MM.1S (cell line): ENCODE data around the gene RGS7.

ENCODE experiments used
- DNase-seq: peaks from one replicate; pipeline ENCODE4 v3.0.0-alpha.2; 2015
- H2AFZ ChIP-seq: fragments of 300-600 bp; sonication (generic); 2 replicates; pipeline ENCODE4 v1.6.0; 2016; ENCODE audit warnings: antibody characterized with exemption, low read length
- H3F3A ChIP-seq: fragments of 300-600 bp; sonication (generic); 2 replicates; pipeline ENCODE4 v1.6.1; 2016; ENCODE audit warnings: mild to moderate bottlenecking, antibody characterized with exemption, low read length, moderate library complexity, mixed read lengths; ENCODE audit not compliant: insufficient read depth
- H3K27ac ChIP-seq: fragments of 300-600 bp; sonication (generic); 2 replicates; pipeline ENCODE4 v1.5.1; 2016; ENCODE audit warnings: mild to moderate bottlenecking, low read length
- H3K27me3 ChIP-seq: fragments of 300-600 bp; sonication (generic); replicated peaks from 2 replicates; pipeline ENCODE4 v1.6.0; 2016; ENCODE audit warnings: low read length; ENCODE audit not compliant: insufficient read depth
- H3K36me3 ChIP-seq: fragments of 300-600 bp; sonication (generic); replicated peaks from 2 replicates; pipeline ENCODE4 v1.6.1; 2016; ENCODE audit warnings: mild to moderate bottlenecking, low read length, mixed read lengths; ENCODE audit not compliant: insufficient read depth
- H3K4me1 ChIP-seq: fragments of 300-600 bp; sonication (generic); 2 replicates; pipeline ENCODE4 v1.6.1; 2016; ENCODE audit warnings: low read length, mixed read lengths
- H3K4me2 ChIP-seq: fragments of 300-600 bp; sonication (generic); 2 replicates; pipeline ENCODE4 v1.6.0; 2016; ENCODE audit warnings: low read depth, low read length
- H3K4me3 ChIP-seq: fragments of 300-600 bp; sonication (generic); 2 replicates; pipeline ENCODE4 v1.5.1; 2016; ENCODE audit warnings: low read length, mixed read lengths
- H3K79me2 ChIP-seq: fragments of 300-600 bp; sonication (generic); 2 replicates; pipeline ENCODE4 v1.6.1; 2016; ENCODE audit warnings: mixed run types, low read length, mixed read lengths
- H3K9ac ChIP-seq: fragments of 300-600 bp; sonication (generic); 2 replicates; pipeline ENCODE4 v1.6.1; 2016; ENCODE audit warnings: low read length, mixed read lengths
- H3K9me2 ChIP-seq: fragments of 300-600 bp; sonication (generic); replicated peaks from 2 replicates; pipeline ENCODE4 v1.6.1; 2016; ENCODE audit warnings: mild to moderate bottlenecking, low read length, mixed read lengths; ENCODE audit not compliant: insufficient read depth
- H3K9me3 ChIP-seq: fragments of 300-600 bp; sonication (generic); replicated peaks from 2 replicates; pipeline ENCODE4 v1.6.1; 2016; ENCODE audit warnings: mild to moderate bottlenecking, low read length, mixed read lengths; ENCODE audit not compliant: insufficient read depth
- H4K20me1 ChIP-seq: fragments of 300-600 bp; sonication (generic); 2 replicates; pipeline ENCODE4 v1.6.1; 2016; ENCODE audit warnings: mild to moderate bottlenecking, low read length, moderate library complexity, mixed read lengths; ENCODE audit not compliant: insufficient read depth
- EZH2 ChIP-seq: fragments of 300-600 bp; sonication (generic); optimal IDR thresholded peaks from 2 replicates; pipeline ENCODE3; 2017; ENCODE audit warnings: low read depth, mild to moderate bottlenecking, antibody characterized with exemption, low read length, mixed read lengths
- EZH2phosphoT487 ChIP-seq: fragments of 300-600 bp; sonication (generic); IDR thresholded peaks from 2 replicates; pipeline ENCODE4 v1.6.1; 2018; ENCODE audit warnings: antibody characterized with exemption, low read length
- TF ChIP-seq, protein P1 (sequence below): fragments of 300-600 bp; sonication (generic); IDR thresholded peaks from 2 replicates; pipeline ENCODE4 v1.5.1; 2016; ENCODE audit warnings: antibody characterized with exemption, low read length, mixed read lengths

RGS7 gene

DNA sequence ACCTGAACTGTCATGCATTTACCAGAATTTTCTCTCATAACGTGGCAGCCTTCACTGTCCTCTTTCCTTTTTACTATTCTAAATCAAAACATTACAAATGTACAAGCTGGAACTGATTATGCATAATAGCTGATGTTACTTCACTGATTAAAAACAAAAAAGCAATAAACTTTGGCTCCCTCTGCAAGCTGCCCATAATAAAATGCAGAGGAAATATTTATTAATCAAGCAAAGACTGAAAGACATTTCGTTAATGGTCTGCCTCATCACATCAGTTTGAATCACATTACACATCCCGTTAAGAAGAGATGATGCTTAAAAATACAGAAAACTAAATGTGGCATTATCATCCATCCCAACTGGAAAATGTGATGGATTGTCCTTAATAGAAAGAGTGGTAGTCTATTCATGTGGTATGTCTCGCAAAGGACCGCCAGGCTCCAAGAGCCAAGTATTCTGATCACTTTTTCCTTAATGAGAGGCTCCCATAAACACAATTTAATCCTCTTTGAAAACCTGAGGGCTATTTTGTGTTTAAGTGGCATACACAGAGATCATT is 225.3 kb downstream of the RGS7 start:
- no peaks in the 10 kb centered on the region for H3K27me3 ChIP-seq
- no peak for DNase-seq
- no peaks in the 10 kb centered on the region for H3K9me2 ChIP-seq
- TF ChIP-seq EZH2phosphoT487, result no peak
- TF ChIP-seq EZH2, result no peak
- TF ChIP-seq, protein P1, sequence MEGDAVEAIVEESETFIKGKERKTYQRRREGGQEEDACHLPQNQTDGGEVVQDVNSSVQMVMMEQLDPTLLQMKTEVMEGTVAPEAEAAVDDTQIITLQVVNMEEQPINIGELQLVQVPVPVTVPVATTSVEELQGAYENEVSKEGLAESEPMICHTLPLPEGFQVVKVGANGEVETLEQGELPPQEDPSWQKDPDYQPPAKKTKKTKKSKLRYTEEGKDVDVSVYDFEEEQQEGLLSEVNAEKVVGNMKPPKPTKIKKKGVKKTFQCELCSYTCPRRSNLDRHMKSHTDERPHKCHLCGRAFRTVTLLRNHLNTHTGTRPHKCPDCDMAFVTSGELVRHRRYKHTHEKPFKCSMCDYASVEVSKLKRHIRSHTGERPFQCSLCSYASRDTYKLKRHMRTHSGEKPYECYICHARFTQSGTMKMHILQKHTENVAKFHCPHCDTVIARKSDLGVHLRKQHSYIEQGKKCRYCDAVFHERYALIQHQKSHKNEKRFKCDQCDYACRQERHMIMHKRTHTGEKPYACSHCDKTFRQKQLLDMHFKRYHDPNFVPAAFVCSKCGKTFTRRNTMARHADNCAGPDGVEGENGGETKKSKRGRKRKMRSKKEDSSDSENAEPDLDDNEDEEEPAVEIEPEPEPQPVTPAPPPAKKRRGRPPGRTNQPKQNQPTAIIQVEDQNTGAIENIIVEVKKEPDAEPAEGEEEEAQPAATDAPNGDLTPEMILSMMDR, result no peak
- H3F3A ChIP-seq, result no peaks in the 10 kb centered on the region
- no peak overlapping the region for H3K9ac ChIP-seq
- no peaks in the 10 kb centered on the region for H3K4me1 ChIP-seq
- no peak overlapping the region for H3K27ac ChIP-seq
- no peak overlapping the region for H3K4me3 ChIP-seq
- H4K20me1 ChIP-seq, result no peaks in the 10 kb centered on the region
- H3K79me2 ChIP-seq, result no peaks in the 10 kb centered on the region
- H3K9me3 ChIP-seq, result no peaks in the 10 kb centered on the region
- no peaks in the 10 kb centered on the region for H3K36me3 ChIP-seq
- H3K4me2 ChIP-seq, result no peak overlapping the region
- no peak overlapping the region for H2AFZ ChIP-seq

DNA sequence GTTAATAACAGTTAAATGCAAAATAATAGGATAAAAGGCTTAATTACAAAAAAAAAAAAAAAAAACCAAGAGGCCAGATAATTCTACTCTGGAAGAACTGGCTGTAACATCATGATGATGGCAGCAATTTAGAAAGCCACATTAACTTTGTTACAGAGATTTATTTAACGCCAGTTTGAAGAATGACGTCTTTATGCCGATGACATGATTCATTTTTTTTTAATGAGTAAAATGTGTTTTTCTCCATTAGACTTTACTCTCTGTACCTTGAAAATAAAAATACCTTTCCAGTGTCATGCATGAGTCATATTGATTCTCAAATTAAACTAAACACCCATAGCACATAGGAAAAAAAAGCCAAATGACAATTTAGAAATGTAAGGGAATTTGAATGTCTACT is 226.1 kb downstream of the RGS7 start:
- Histone ChIP-seq H3K27me3 (no peaks in the 10 kb centered on the region), H3K36me3 (no peaks in the 10 kb centered on the region), H3K4me3 (no peak overlapping the region), H3K9ac (no peak overlapping the region), H3K4me2 (no peak overlapping the region), H3K27ac (no peak overlapping the region), H4K20me1 (no peaks in the 10 kb centered on the region), H3K9me2 (no peaks in the 10 kb centered on the region), H3F3A (no peaks in the 10 kb centered on the region), H3K4me1 (no peaks in the 10 kb centered on the region), H3K9me3 (no peaks in the 10 kb centered on the region), H2AFZ (no peak overlapping the region), H3K79me2 (no peaks in the 10 kb centered on the region)
- DNase-seq, result no peak
- TF ChIP-seq EZH2phosphoT487, result no peak

DNA sequence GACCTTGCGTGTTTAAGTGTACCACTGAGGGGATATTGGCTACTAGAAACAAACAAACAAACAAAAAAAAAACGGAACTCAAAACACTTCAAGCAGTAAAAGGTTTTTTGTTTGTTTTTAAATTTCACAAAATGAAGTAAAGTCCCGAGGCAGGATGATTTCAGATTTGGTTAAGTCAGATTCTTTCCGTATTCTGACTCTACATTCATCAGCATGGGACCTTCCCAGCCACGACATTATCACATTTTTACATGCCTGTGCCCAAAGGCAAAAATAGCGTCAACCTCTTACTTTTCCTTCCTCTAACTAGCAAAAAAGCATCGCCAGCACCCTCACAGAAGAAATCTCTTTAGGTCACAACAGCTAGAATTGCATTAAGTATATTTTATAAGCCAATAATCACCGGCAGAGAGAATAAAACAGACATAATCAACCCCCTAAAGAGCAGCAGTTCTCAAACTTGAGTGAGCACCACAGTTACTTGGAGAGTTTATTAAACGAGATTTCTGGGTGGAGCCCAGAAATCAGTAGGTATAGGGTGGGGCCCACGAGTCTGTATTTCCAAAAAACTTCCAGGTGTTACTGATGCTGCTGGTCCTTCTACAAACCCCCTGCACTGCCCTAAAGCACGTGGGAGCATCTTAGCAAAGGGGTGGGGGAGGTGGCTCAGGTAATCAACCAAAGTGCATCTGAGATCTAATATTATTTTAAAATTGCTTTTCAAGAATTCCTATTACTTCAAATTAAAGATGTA is 227.6 kb downstream of the RGS7 start:
- Histone ChIP-seq H3F3A (no peaks in the 10 kb centered on the region), H2AFZ (no peak overlapping the region), H3K27me3 (no peaks in the 10 kb centered on the region)

More for the DNA sequence above, 227.6 kb downstream of the RGS7 start:
- Histone ChIP-seq H3K36me3 (no peaks in the 10 kb centered on the region), H3K27ac (no peak overlapping the region), H3K9me3 (no peaks in the 10 kb centered on the region), H3K9me2 (no peaks in the 10 kb centered on the region), H3K9ac (no peak overlapping the region), H3K79me2 (no peaks in the 10 kb centered on the region), H3K4me3 (no peak overlapping the region), H4K20me1 (no peaks in the 10 kb centered on the region), H3K4me2 (no peak overlapping the region), H3K4me1 (no peaks in the 10 kb centered on the region)
- DNase-seq, result no peak
- no peak for TF ChIP-seq EZH2
- TF ChIP-seq, protein P1, result no peak
- no peak for TF ChIP-seq EZH2phosphoT487
